ENCODE measurements around the gene DNM3. TPM values are rescaled to one million over a fixed set of nuclear protein-coding genes. Genes with fewer than 3 reads are reported as not detected.

The DNM3 gene
- total and polyA plus RNA-seq, 9 of the 15 experiments (the other 6 are each of a cell fraction or from before 2014, with no cell fraction given), result 0.08 to 0.36 (median 0.22) TPM; not detected in 1

GRCh38 chr1:172399756-172400721 lies 558.7 kb downstream of the DNM3 start (continued):
- TF ChIP-seq TRIM25 (IDR thresholded peaks at IDR 0.05; ENCODE audit: borderline replicate concordance) (no peak), OTX1 (CRISPR knock-in tag; IDR thresholded peaks at IDR 0.05) (0 out of 2 replicates have a peak, but pooled peaks have one; percentile 25), SAP30 (IDR thresholded peaks at IDR 0.05; ENCODE audit: borderline replicate concordance, insufficient read depth, low read depth, low read length, poor library complexity, severe bottlenecking) (no peak)

GRCh38 chr1:172400722-172401105 lies 559.4 kb downstream of the DNM3 start:
- 0% methylated on average over 1 of the region's 1 CpG for WGBS (ENCODE audit: insufficient coverage, low coverage, missing lambda C conversion rate)
- FAIRE-seq, result no peak
- no peak for TF ChIP-seq CEBPB (tag; IDR thresholded peaks at IDR 0.05)
- no peak for TF ChIP-seq ZNF584 (CRISPR knock-in tag; IDR thresholded peaks at IDR 0.05; ENCODE audit: low read depth)
- TF ChIP-seq MAZ (CRISPR knock-in tag; conservative IDR thresholded peaks at IDR 0.05 in 1 of 2, IDR thresholded peaks at IDR 0.05 in 1 of 2), result no peak
- TF ChIP-seq NFIX (CRISPR knock-in tag; IDR thresholded peaks at IDR 0.05; ENCODE audit: low read depth), result no peak
- no peak for TF ChIP-seq SAFB2 (IDR thresholded peaks at IDR 0.05; ENCODE audit: borderline replicate concordance, low read depth, low read length, severe bottlenecking)
- no peak for TF ChIP-seq U2AF2 (optimal IDR thresholded peaks at IDR 0.05; ENCODE audit: low read depth, low read length)
- TF ChIP-seq KDM1A (IDR thresholded peaks at IDR 0.05), result no peak
- TF ChIP-seq NFATC3 (IDR thresholded peaks at IDR 0.05), result no peak
- TF ChIP-seq MAFK (IDR thresholded peaks at IDR 0.05; ENCODE audit: low read length), result no peak
- no peak for TF ChIP-seq ZNF507 (tag; conservative IDR thresholded peaks at IDR 0.05)
- TF ChIP-seq KLF16 (IDR thresholded peaks at IDR 0.05), result no peak
- TF ChIP-seq XRCC3 (IDR thresholded peaks at IDR 0.05), result no peak
- TF ChIP-seq TOE1 (IDR thresholded peaks at IDR 0.05; ENCODE audit: borderline replicate concordance), result no peak
- no peak for TF ChIP-seq TOE1 (CRISPR knock-in tag; IDR thresholded peaks at IDR 0.05; ENCODE audit: borderline replicate concordance, low read depth)
- no peak for TF ChIP-seq ZNF586 (CRISPR knock-in tag; conservative IDR thresholded peaks at IDR 0.05)

More at GRCh38 chr1:172400722-172401105, 559.4 kb downstream of the DNM3 start:
- Histone ChIP-seq H3K4me2 (ENCODE audit: insufficient read depth, low read length) (no peak overlapping the region), H2AFZ (ENCODE audit: low read depth, low read length) (no peak overlapping the region), H3K27me3 (ENCODE audit: control insufficient read depth in 2 of 2, insufficient read depth in 2 of 2, low read length in 2 of 2) (0 out of 5 replicates have a peak, but pooled peaks cover 0 to 4% of the 10 kb centered on the region in 2 experiments), H3K9me1 (ENCODE audit: control insufficient read depth, insufficient read depth, low read length) (no peaks in the 10 kb centered on the region), H3K9ac (ENCODE audit: insufficient read depth in 1 of 2, low read depth in 2 of 2, low read length in 2 of 2) (no peak overlapping the region), H3K79me2 (ENCODE audit: control insufficient read depth, insufficient read depth, low read length) (no peaks in the 10 kb centered on the region), H3K9me3 (replicated peaks; ENCODE audit: control insufficient read depth, insufficient read depth, low read depth, low read length) (no peaks in the 10 kb centered on the region), H4K20me1 (replicated peaks; ENCODE audit: control insufficient read depth, insufficient read depth, low read length) (no peaks in the 10 kb centered on the region), H3K4me1 (replicated peaks in 1 of 2; ENCODE audit: control insufficient read depth in 2 of 2, insufficient read depth in 2 of 2, low read length in 2 of 2) (no peaks in the 10 kb centered on the region; a peak in 1 of 5 replicates), H3K4me3 (no peak overlapping the region), H3K27ac (ENCODE audit: extremely low read depth, low read depth, low read length) (no peak overlapping the region), H3K36me3 (ENCODE audit: control insufficient read depth, insufficient read depth, low read length) (no peaks in the 10 kb centered on the region)
- no TSS peak for BruUV-seq (replicated peaks)
- in situ Hi-C loops (cut with MboI), result no loop called here
- POLR2A ChIA-PET, result no interaction called here
- intact Hi-C loops (cut with micrococcal nuclease), result no loop called here
- CTCF ChIA-PET (ENCODE audit: low intra/inter-chr PET ratio), result interaction anchor here (2.1 to 2.4 kb wide), 2 partner anchors 49 to 398 kb away, joined by 6 to 11 read pairs; no protein-coding TSS in a partner anchor
- DNase-seq (ENCODE audit: extremely low read depth in 1 of 4, low spot score in 3 of 4) (no peak), ATAC-seq (no peak)
